GM23338 (cell line): ENCODE results near the gene TTC8. TPM values are rescaled to one million over a fixed set of nuclear protein-coding genes. Genes with fewer than 3 reads are reported as not detected.

Source experiments
- ATAC-seq: fragments of 200-7000 bp; cut with Tn5 transposase; 3 replicates; pipeline ENCODE4 v1.9.1; 2020
- DNase-seq: peaks from one replicate; pipeline ENCODE4 v3.0.0-alpha.2; 2015; ENCODE audit warnings: low spot score
- H2AFZ ChIP-seq: fragments of 200-600 bp; sonication (generic); 2 replicates; pipeline ENCODE4 v1.8.0; 2016; ENCODE audit warnings: antibody characterized with exemption, mild to moderate bottlenecking, moderate library complexity
- H3F3A ChIP-seq: fragments of 200-600 bp; sonication (generic); replicated peaks from 2 replicates; pipeline ENCODE4 v1.8.0; 2017; ENCODE audit warnings: antibody characterized with exemption, mixed run types, low read depth
- H3K27ac ChIP-seq: fragments of 200-600 bp; sonication (generic); 2 replicates; pipeline ENCODE4 v1.6.1; 2016; ENCODE audit warnings: low read depth
- H3K27me3 ChIP-seq: fragments of 200-600 bp; sonication (generic); 2 replicates; pipeline ENCODE4 v1.8.0; 2016; ENCODE audit warnings: mild to moderate bottlenecking, mixed run types, moderate library complexity; ENCODE audit not compliant: insufficient read depth
- H3K36me3 ChIP-seq: fragments of 200-600 bp; sonication (generic); 2 replicates; pipeline ENCODE4 v1.8.0; 2016; ENCODE audit warnings: mild to moderate bottlenecking; ENCODE audit not compliant: insufficient read depth
- H3K4me1 ChIP-seq: fragments of 200-600 bp; sonication (generic); 2 replicates; pipeline ENCODE4 v1.8.0; 2016; ENCODE audit warnings: mild to moderate bottlenecking, moderate library complexity; ENCODE audit not compliant: insufficient read depth
- H3K4me2 ChIP-seq: fragments of 200-600 bp; sonication (generic); 2 replicates; pipeline ENCODE4 v1.7.1; 2017; ENCODE audit warnings: mixed run types
- H3K4me3 ChIP-seq: fragments of 200-600 bp; sonication (generic); 2 replicates; pipeline ENCODE4 v1.6.1; 2016; ENCODE audit warnings: mixed run types
- H3K79me2 ChIP-seq: fragments of 200-600 bp; sonication (generic); replicated peaks from 2 replicates; pipeline ENCODE4 v1.8.0; 2017; ENCODE audit warnings: mild to moderate bottlenecking; ENCODE audit not compliant: insufficient read depth
- H3K9me2 ChIP-seq: fragments of 200-600 bp; sonication (generic); 2 replicates; pipeline ENCODE4 v1.8.0; 2017; ENCODE audit not compliant: insufficient read depth
- H4K20me1 ChIP-seq: fragments of 200-600 bp; sonication (generic); replicated peaks from 2 replicates; pipeline ENCODE4 v1.8.0; 2017; ENCODE audit warnings: mild to moderate bottlenecking; ENCODE audit not compliant: insufficient read depth
- H3K27ac Mint-ChIP-seq: 2 replicates; pipeline ENCODE4 v1.8.0; 2020; ENCODE audit warnings: inconsistent platforms, mild to moderate bottlenecking, moderate library complexity, mixed read lengths
- H3K27me3 Mint-ChIP-seq: 3 replicates; pipeline ENCODE4 v1.8.0; 2022; ENCODE audit warnings: low read depth, mild to moderate bottlenecking, moderate library complexity, mixed read lengths, inconsistent platforms; ENCODE audit not compliant: insufficient read depth, poor library complexity
- H3K36me3 Mint-ChIP-seq: 3 replicates; pipeline ENCODE4 v1.8.0; 2021; ENCODE audit warnings: low read depth, mild to moderate bottlenecking, inconsistent platforms, moderate library complexity, mixed read lengths
- H3K4me1 Mint-ChIP-seq: 3 replicates; pipeline ENCODE4 v1.8.0; 2020; ENCODE audit warnings: mild to moderate bottlenecking, inconsistent platforms, mixed read lengths
- H3K4me3 Mint-ChIP-seq: 3 replicates; pipeline ENCODE4 v1.8.0; 2021; ENCODE audit warnings: moderate library complexity, mild to moderate bottlenecking, inconsistent platforms, mixed read lengths
- H3K9me3 Mint-ChIP-seq: 3 replicates; pipeline ENCODE4 v1.8.0; 2020; ENCODE audit warnings: moderate library complexity, mild to moderate bottlenecking, inconsistent platforms, mixed read lengths
- CREB1 ChIP-seq: fragments of 250-450 bp; sonication (Bioruptor Pico); IDR thresholded peaks from 2 replicates; pipeline ENCODE4 v1.5.0; 2020; ENCODE audit warnings: low read depth, mild to moderate bottlenecking, moderate library complexity
- CTCF ChIP-seq, 2 experiments: fragments of 200-600 bp in 1 of 2; sonication (generic) in 1 of 2; conservative IDR thresholded peaks; 2 replicates each; pipeline versions ENCODE4 v1.5.1 to v1.6.1; 2016 to 2017; ENCODE audit warnings: antibody characterized with exemption in 2 of 2, low read depth in 2 of 2, mild to moderate bottlenecking in 2 of 2, moderate library complexity in 1 of 2
- ETS1 ChIP-seq: IDR thresholded peaks from 2 replicates; pipeline ENCODE4 v1.6.1; 2016; ENCODE audit warnings: antibody characterized with exemption
- STAT1 ChIP-seq: IDR thresholded peaks from one replicate; pipeline ENCODE4 v1.6.1; 2016; ENCODE audit warnings: antibody characterized with exemption; ENCODE audit not compliant: unreplicated experiment
- ZNF114 ChIP-seq: fragments of 250-450 bp; sonication (Bioruptor Pico); IDR thresholded peaks from 2 replicates; pipeline ENCODE4 v1.5.0; 2020; ENCODE audit warnings: mild to moderate bottlenecking, moderate library complexity
- ZNF331 ChIP-seq: fragments of 250-450 bp; sonication (Bioruptor Pico); IDR thresholded peaks from 2 replicates; pipeline ENCODE4 v1.5.0; 2020; ENCODE audit warnings: low read depth, mild to moderate bottlenecking, moderate library complexity
- ZNF462 ChIP-seq: fragments of 250-450 bp; sonication (Bioruptor Pico); IDR thresholded peaks from 2 replicates; pipeline ENCODE4 v1.5.0; 2020; ENCODE audit warnings: mild to moderate bottlenecking, moderate library complexity
- polyA plus RNA-seq: library from polyadenylated mRNA; unstranded; fragments of >200 nt; fragmentation: Nextera tagmentation; extraction: Ambion mirVana; gene quantifications from 2 replicates; pipeline ENCODE4 v1.2.1, GENCODE V29; 2016
- total RNA-seq: library from RNA; depleted of rRNA; stranded (reverse); fragments of >200 nt; shearing (Covaris generic); gene quantifications from 2 replicates; pipeline ENCODE4 v1.2.3, GENCODE V29; 2014

TTC8 gene
- total and polyA plus RNA-seq, 2 experiments from 2014 or later = 7.5 to 10.5 TPM

- TF ChIP-seq ZNF462 (CRISPR knock-in tag) = no peak
Measured at GRCh38 chr14:88841741-88842140, 17.3 kb downstream of the TTC8 start (continued).

- Histone ChIP-seq H3K9me2 (no peaks in the 10 kb centered on the region), H3F3A (no peaks in the 10 kb centered on the region), H3K4me2 (no peak overlapping the region), H3K27ac (no peak overlapping the region), H3K79me2 (no peaks in the 10 kb centered on the region), H4K20me1 (no peaks in the 10 kb centered on the region), H3K36me3 (no peaks in the 10 kb centered on the region), H3K27me3 (no peaks in the 10 kb centered on the region), H2AFZ (no peak overlapping the region), H3K4me3 (no peak overlapping the region), H3K4me1 (no peaks in the 10 kb centered on the region)
- no peak overlapping the region for H3K4me3 Mint-ChIP-seq
- no peak for DNase-seq
- H3K4me1 Mint-ChIP-seq = peaks cover 2% of the 10 kb centered on the region; the same call in 1 of the 3 replicates
- no peak overlapping the region for H3K27ac Mint-ChIP-seq
- no peaks in the 10 kb centered on the region for H3K9me3 Mint-ChIP-seq
- peaks cover 2% of the 10 kb centered on the region for H3K27me3 Mint-ChIP-seq
- ATAC-seq = no peak
- no peaks in the 10 kb centered on the region for H3K36me3 Mint-ChIP-seq
- no peak for TF ChIP-seq STAT1
- TF ChIP-seq ZNF331 = no peak
- no peak for TF ChIP-seq ZNF114
- no peak for TF ChIP-seq CREB1 (CRISPR knock-in tag)
- TF ChIP-seq ETS1 = no peak
- no peak for TF ChIP-seq CTCF (conservative IDR thresholded peaks at IDR 0.05; ENCODE audit: low read depth in 2 of 2)
- TF ChIP-seq ZNF462 (CRISPR knock-in tag) = no peak
Measured at GRCh38 chr14:88842414-88842813, 18.0 kb downstream of the TTC8 start.
